HCT116 (cell line): ENCODE results near the gene WWOX. TPM values are rescaled to one million over a fixed set of nuclear protein-coding genes. Genes with fewer than 3 reads are reported as not detected.

Experiments used
- ATAC-seq: fragments of 200-7000 bp; cut with Tn5 transposase; 2 replicates; pipeline ENCODE4 v1.9.1; 2020; ENCODE audit warnings: mild to moderate bottlenecking, moderate library complexity
- BruUV-seq: library from RNA; stranded (reverse); fragments of 400-500 nt; replicated peaks from 2 replicates; lab custom pipeline; 2021; lab: Mats Ljungman, UMichigan
- CTCF ChIA-PET: fragments of 300-600 bp; sonication (Branson Sonifier 250); formaldehyde crosslinking; loops from one replicate; lab custom pipeline; 2021; ENCODE audit warnings: antibody characterized with exemption; lab: Charles Lee
- POLR2A ChIA-PET: fragments of 300-600, 350-600 bp; sonication (Branson Sonifier 250); formaldehyde crosslinking; loops from one replicate; lab custom pipeline; 2021; ENCODE audit warnings: antibody characterized with exemption; lab: Charles Lee
- RAD21 ChIA-PET, 2 experiments: fragments of 300-600 bp; sonication (Branson Sonifier 250); formaldehyde crosslinking; loops; one replicate each; lab custom pipeline; 2023; ENCODE audit warnings: low total read pairs in 2 of 2; ENCODE audit not compliant: uncharacterized antibody in 2 of 2, unreplicated experiment in 2 of 2, low non-redundant PET in 1 of 2; lab: Charles Lee
- DNase-seq: peaks from one replicate; pipeline ENCODE4 v3.0.0-alpha.2; 2010; ENCODE audit warnings: low read depth, low spot score
- H2AFZ ChIP-seq: fragments of 200-600 bp; shearing (Covaris generic), sonication (generic); 2 replicates; pipeline ENCODE4 v1.6.1; 2017; ENCODE audit warnings: low read depth, mixed run types, mixed read lengths, antibody characterized with exemption, low read length; ENCODE audit not compliant: poor library complexity, severe bottlenecking
- H3K27ac ChIP-seq: 2 replicates; pipeline ENCODE4 v1.5.1; 2012; ENCODE audit warnings: low read depth, low read length
- H3K27me3 ChIP-seq: fragments of 200-600 bp; sonication (generic); 2 replicates; pipeline ENCODE4 v1.6.1; 2016; ENCODE audit warnings: mixed run types, low read length, mixed read lengths; ENCODE audit not compliant: insufficient read depth
- H3K36me3 ChIP-seq, 2 experiments: fragments of 200-500 bp in 1 of 2; fragments of 200-600 bp in 1 of 2; sonication (Bioruptor generic) in 1 of 2; sonication (generic) in 1 of 2; 2 replicates each; pipeline versions ENCODE4 v1.5.1 to v1.6.1; 2014 to 2016; ENCODE audit warnings: low read length in 2 of 2, inconsistent platforms in 1 of 2, mixed read lengths in 1 of 2, mixed run types in 1 of 2; ENCODE audit not compliant: insufficient read depth in 2 of 2, control insufficient read depth in 1 of 2
- H3K4me1 ChIP-seq, 2 experiments: fragments of 200-600 bp in 1 of 2; sonication (generic) in 1 of 2; 2 replicates each; pipeline versions ENCODE4 v1.5.1 to v1.6.1; 2012 to 2017; ENCODE audit warnings: low read length in 2 of 2, inconsistent platforms in 1 of 2, mild to moderate bottlenecking in 1 of 2, mixed read lengths in 1 of 2, mixed run types in 1 of 2, moderate library complexity in 1 of 2; ENCODE audit not compliant: insufficient read depth in 2 of 2, control insufficient read depth in 1 of 2
- H3K4me2 ChIP-seq: fragments of 200-600 bp; sonication (generic); 2 replicates; pipeline ENCODE4 v1.6.1; 2017; ENCODE audit warnings: mixed run types, low read length, mixed read lengths
- H3K4me3 ChIP-seq, 2 experiments: fragments of 200-600 bp in 1 of 2; sonication (generic) in 1 of 2; replicated peaks in 1 of 2; 2 replicates each; pipeline ENCODE4 v1.5.1; 2011 to 2016; ENCODE audit warnings: low read length in 2 of 2, control low read depth in 1 of 2, low read depth in 1 of 2, mild to moderate bottlenecking in 1 of 2, mixed read lengths in 1 of 2, mixed run types in 1 of 2
- H3K79me2 ChIP-seq: fragments of 200-600 bp; sonication (generic); 2 replicates; pipeline ENCODE4 v1.6.1; 2017; ENCODE audit warnings: mild to moderate bottlenecking, mixed run types, low read length, moderate library complexity, mixed read lengths; ENCODE audit not compliant: insufficient read depth
- H3K9ac ChIP-seq: fragments of 200-600 bp; sonication (generic); 2 replicates; pipeline ENCODE4 v1.6.1; 2016; ENCODE audit warnings: low read length, mixed read lengths
- H3K9me2 ChIP-seq: fragments of 200-600 bp; sonication (generic), shearing (Covaris generic); 2 replicates; pipeline ENCODE4 v1.6.1; 2017; ENCODE audit warnings: mixed run types, mild to moderate bottlenecking, moderate library complexity; ENCODE audit not compliant: insufficient read depth
- H3K9me3 ChIP-seq, 2 experiments: fragments of 200-500 bp in 1 of 2; fragments of 200-600 bp in 1 of 2; sonication (Bioruptor generic) in 1 of 2; sonication (generic) in 1 of 2; 2 replicates each; pipeline ENCODE4 v1.6.1; 2014 to 2017; ENCODE audit warnings: low read length in 2 of 2, mixed read lengths in 2 of 2, inconsistent platforms in 1 of 2, low read depth in 1 of 2, mild to moderate bottlenecking in 1 of 2, mixed run types in 1 of 2, moderate library complexity in 1 of 2; ENCODE audit not compliant: control insufficient read depth in 1 of 2, insufficient read depth in 1 of 2
- H4K20me1 ChIP-seq: fragments of 200-600 bp; sonication (generic), shearing (Covaris generic); 2 replicates; pipeline ENCODE4 v1.6.1; 2017; ENCODE audit warnings: mixed run types, mild to moderate bottlenecking, moderate library complexity; ENCODE audit not compliant: insufficient read depth
- ATF3 ChIP-seq: IDR thresholded peaks from 2 replicates; pipeline ENCODE4 v1.6.1; 2012
- EGR1 ChIP-seq: IDR thresholded peaks from 2 replicates; pipeline ENCODE4 v1.6.1; 2012; ENCODE audit warnings: low read depth
- ELF1 ChIP-seq: IDR thresholded peaks from 2 replicates; pipeline ENCODE4 v1.6.1; 2012; ENCODE audit warnings: low read depth, borderline replicate concordance
- EZH2 ChIP-seq: fragments of 200-600 bp; sonication (generic); IDR thresholded peaks from 2 replicates; pipeline ENCODE4 v1.6.1; 2017; ENCODE audit warnings: antibody characterized with exemption, mixed run types
- EZH2phosphoT487 ChIP-seq: fragments of 200-600 bp; IDR thresholded peaks from 2 replicates; pipeline ENCODE4 v1.6.1; 2018; ENCODE audit warnings: antibody characterized with exemption, borderline replicate concordance
- FOSL1 ChIP-seq: IDR thresholded peaks from 2 replicates; pipeline ENCODE4 v1.6.1; 2012; ENCODE audit warnings: low read depth
- POLR2AphosphoS5 ChIP-seq: IDR thresholded peaks from 2 replicates; pipeline ENCODE4 v1.6.1; 2011; ENCODE audit warnings: mild to moderate bottlenecking, low read depth, low read length, moderate library complexity
- REST ChIP-seq: IDR thresholded peaks from 2 replicates; pipeline ENCODE4 v1.6.1; 2012; ENCODE audit warnings: low read depth
- SP1 ChIP-seq: IDR thresholded peaks from 2 replicates; pipeline ENCODE4 v1.6.1; 2012; ENCODE audit warnings: low read depth
- SRF ChIP-seq: IDR thresholded peaks from 2 replicates; pipeline ENCODE4 v1.6.1; 2012; ENCODE audit warnings: low read depth
- ZBTB33 ChIP-seq: IDR thresholded peaks from 2 replicates; pipeline ENCODE4 v1.6.1; 2011; ENCODE audit warnings: mild to moderate bottlenecking, low read length, moderate library complexity; ENCODE audit not compliant: insufficient replicate concordance; ENCODE audit errors: extremely low read depth
- ZFX ChIP-seq: fragments of 450-650 bp; IDR thresholded peaks from 2 replicates; pipeline ENCODE4 v1.6.1; 2017
- intact Hi-C: fragments of 100-400 bp; cut with micrococcal nuclease; formaldehyde crosslinking; loops from 2 replicates; pipeline ENCODE4 v1.10.0; 2022
- total RNA-seq: library from RNA; stranded (reverse); gene quantifications from one replicate; pipeline ENCODE4 v1.2.1, GENCODE V29; 2021; ENCODE audit not compliant: unreplicated experiment
- TF ChIP-seq, protein P1 (sequence below), 3 experiments: fragments of 200-600 bp in 1 of 3; sonication (generic) in 1 of 3; IDR thresholded peaks in 2 of 3; conservative IDR thresholded peaks in 1 of 3; 2 replicates each; pipeline ENCODE4 v1.5.1; 2012 to 2017; ENCODE audit warnings: low read depth in 2 of 3, low read length in 2 of 3, antibody characterized with exemption in 1 of 3, borderline replicate concordance in 1 of 3, control low read depth in 1 of 3, mild to moderate bottlenecking in 1 of 3, mixed read lengths in 1 of 3, mixed run types in 1 of 3, moderate library complexity in 1 of 3; ENCODE audit not compliant: insufficient read depth in 1 of 3

WWOX gene
- total RNA-seq, 1 experiment from 2014 or later: 13.7 TPM

GRCh38 chr16:78501744-78502143, 402.3 kb downstream of the WWOX start:
- ChIA-PET RAD21 (no interaction called here), CTCF (no interaction called here), POLR2A (no interaction called here)
- Histone ChIP-seq H3K4me1 (no peaks in the 10 kb centered on the region), H3K27ac (no peak overlapping the region), H4K20me1 (no peaks in the 10 kb centered on the region), H3K9me3 (no peaks in the 10 kb centered on the region), H3K4me2 (no peak overlapping the region), H3K9me2 (no peaks in the 10 kb centered on the region), H2AFZ (no peak overlapping the region), H3K36me3 (no peaks in the 10 kb centered on the region), H3K79me2 (no peaks in the 10 kb centered on the region), H3K9ac (no peak overlapping the region), H3K27me3 (no peaks in the 10 kb centered on the region), H3K4me3 (no peak overlapping the region)
- DNase-seq: no peak
- intact Hi-C loops: no loop called here
- no peak for ATAC-seq
- no peak for TF ChIP-seq EGR1
- BruUV-seq: no TSS peak

DNA sequence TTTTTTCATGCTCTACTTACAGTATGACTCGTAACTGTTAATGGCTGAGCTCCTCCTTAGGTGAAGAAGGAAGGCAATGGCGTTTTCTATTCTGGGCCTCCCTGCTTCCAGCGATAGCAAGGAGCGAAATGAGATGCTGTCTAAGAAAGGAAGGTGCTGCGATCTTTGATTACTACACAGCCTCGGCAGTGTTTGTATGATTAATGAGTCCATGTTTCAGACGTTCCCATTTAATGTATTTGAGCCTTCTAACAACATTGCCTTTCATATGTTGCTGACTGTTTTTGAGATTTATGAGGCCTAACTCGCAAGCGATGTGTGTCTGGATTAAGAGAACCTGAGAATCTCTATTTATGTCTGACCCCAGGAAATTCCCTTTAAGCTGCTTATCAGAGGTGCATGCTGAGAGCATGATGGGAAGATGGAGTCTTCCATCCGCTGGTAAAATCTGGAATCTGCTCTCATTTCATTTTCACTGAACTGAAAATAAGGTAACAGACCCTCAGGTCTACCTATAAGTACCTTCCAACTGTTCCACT, 403.4 kb downstream of the WWOX start:
- DNase-seq: no peak
- H3K9me2 ChIP-seq: no peaks in the 10 kb centered on the region
- no peaks in the 10 kb centered on the region for H3K9me3 ChIP-seq
- ChIA-PET CTCF (no interaction called here), POLR2A (no interaction called here), RAD21 (no interaction called here)
- no peak overlapping the region for H3K4me2 ChIP-seq
- H3K79me2 ChIP-seq: no peaks in the 10 kb centered on the region
- H3K36me3 ChIP-seq: no peaks in the 10 kb centered on the region
- intact Hi-C loops: no loop called here
- ATAC-seq: no peak
- H2AFZ ChIP-seq: no peak overlapping the region
- H3K27ac ChIP-seq: no peak overlapping the region
- H4K20me1 ChIP-seq: no peaks in the 10 kb centered on the region
- no peaks in the 10 kb centered on the region for H3K27me3 ChIP-seq
- BruUV-seq: no TSS peak
- no peak overlapping the region for H3K4me3 ChIP-seq
- H3K9ac ChIP-seq: no peak overlapping the region
- no peaks in the 10 kb centered on the region for H3K4me1 ChIP-seq
- TF ChIP-seq EGR1 (no peak), EZH2 (no peak), ELF1 (no peak), SRF (no peak), REST (no peak), ZFX (no peak), EZH2phosphoT487 (no peak), SP1 (no peak), POLR2AphosphoS5 (no peak), ZBTB33 (no peak), ATF3 (no peak), FOSL1 (no peak)
- TF ChIP-seq, protein P1, sequence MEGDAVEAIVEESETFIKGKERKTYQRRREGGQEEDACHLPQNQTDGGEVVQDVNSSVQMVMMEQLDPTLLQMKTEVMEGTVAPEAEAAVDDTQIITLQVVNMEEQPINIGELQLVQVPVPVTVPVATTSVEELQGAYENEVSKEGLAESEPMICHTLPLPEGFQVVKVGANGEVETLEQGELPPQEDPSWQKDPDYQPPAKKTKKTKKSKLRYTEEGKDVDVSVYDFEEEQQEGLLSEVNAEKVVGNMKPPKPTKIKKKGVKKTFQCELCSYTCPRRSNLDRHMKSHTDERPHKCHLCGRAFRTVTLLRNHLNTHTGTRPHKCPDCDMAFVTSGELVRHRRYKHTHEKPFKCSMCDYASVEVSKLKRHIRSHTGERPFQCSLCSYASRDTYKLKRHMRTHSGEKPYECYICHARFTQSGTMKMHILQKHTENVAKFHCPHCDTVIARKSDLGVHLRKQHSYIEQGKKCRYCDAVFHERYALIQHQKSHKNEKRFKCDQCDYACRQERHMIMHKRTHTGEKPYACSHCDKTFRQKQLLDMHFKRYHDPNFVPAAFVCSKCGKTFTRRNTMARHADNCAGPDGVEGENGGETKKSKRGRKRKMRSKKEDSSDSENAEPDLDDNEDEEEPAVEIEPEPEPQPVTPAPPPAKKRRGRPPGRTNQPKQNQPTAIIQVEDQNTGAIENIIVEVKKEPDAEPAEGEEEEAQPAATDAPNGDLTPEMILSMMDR (IDR thresholded peaks at IDR 0.05 in 2 of 3, conservative IDR thresholded peaks at IDR 0.05 in 1 of 3; ENCODE audit: borderline replicate concordance in 1 of 3, insufficient read depth in 1 of 3, low read depth in 2 of 3, low read length in 2 of 3): no peak
